SKM-1 treated with dmso at 0.1 percent for 144 hours (cell line): ENCODE data around the gene ATR.
A peak's percentile ranks its signal among the peaks of the same experiment; 100 is the strongest.
"Not testable (repeated sequence)": the region's sequence is repeated elsewhere in the genome, so short reads cannot be mapped to it uniquely, and the experiment has no call there.

Experiments used
- DNase-seq: peaks from one replicate; lab custom pipeline; 2025; ENCODE audit not compliant: unreplicated experiment; lab: John Stamatoyannopoulos, UW

The ATR gene

DNA sequence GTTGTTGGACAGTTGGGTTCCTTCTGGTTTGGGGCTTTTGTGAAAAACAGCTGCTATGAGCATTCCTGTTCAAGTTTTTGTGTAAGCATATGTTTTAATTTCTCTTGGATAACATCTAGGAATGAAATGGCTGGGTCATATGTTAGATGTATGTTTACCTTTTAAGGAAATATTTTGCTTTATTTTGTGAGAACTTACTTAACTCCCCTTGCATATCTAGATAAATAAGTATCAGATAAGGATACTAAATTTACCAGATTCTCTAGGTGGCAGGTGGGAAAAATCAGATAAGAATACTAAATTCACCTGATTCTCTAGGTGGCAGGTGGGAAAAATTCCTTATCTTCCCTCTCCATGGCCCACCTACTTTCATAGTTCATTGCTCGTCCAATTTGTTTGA is 16.6 kb upstream of the ATR start:
- DNase-seq: no peak

DNA sequence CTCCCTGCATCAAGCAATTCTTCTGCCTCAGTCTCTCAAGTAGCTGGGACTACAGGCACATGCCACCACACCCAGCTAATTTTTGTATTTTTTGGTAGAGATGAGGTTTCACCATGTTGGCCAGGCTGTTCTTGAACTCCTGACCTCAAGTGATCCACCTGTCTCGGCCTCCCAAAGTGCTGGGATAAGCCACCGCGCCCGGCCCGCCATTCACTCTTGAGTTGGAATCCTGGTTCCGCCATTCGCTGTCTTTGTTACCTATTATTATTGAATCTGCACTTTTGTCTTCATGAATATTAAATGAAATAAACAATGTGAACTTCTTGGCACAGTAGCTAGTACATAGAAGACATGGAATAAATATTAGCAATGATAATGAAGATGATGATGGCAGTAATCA is 13.7 kb upstream of the ATR start:
- DNase-seq: not testable (repeated sequence)

DNA sequence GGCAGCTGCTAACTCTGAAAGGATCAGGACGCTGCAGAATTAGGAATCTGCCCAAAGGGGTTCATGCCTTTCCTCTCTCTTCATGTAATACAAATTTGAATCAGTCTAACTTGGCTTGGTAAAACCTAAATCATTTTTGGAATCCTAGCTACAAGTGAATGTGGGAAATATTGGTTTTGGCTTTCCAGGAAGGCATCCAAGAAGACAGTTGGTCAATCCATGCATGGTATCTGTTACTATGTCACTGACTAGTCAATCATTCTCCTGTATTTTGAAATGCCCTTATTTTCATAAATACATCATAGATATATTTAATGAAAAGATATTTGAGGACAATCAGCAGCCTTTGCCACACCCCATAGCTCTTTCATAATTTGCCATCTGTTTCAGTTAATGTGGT is 10.2 kb upstream of the ATR start:
- DNase-seq: no peak

DNA sequence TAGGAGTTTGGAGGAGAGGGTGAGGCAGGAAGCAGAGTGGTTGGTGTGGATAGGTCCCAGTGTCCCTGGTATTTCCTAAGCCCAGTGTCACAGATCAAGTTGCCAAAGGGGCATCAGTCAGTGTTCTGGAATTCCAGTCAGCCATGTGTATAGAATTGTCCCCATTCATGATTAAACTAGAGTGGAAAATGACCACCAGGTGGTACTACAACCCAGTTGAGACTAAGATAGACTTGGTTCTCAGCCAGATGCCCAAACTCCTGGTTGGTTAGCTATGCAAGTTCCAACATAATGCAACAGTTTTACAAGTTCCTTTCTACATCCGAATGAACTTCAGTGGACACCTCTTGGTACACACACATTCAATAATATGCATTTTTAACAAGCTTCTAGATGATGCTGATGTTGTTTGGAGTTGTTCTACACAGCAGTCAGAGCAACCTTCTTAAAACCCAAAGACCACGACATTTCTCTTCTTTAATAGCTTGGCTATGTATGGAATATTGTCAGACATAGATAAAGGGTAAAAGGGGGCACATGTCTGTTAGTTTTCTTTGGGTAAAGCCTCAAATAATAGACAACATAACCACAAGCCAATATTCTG is 8.4 kb upstream of the ATR start:
- DNase-seq: peak; percentile 44

DNA sequence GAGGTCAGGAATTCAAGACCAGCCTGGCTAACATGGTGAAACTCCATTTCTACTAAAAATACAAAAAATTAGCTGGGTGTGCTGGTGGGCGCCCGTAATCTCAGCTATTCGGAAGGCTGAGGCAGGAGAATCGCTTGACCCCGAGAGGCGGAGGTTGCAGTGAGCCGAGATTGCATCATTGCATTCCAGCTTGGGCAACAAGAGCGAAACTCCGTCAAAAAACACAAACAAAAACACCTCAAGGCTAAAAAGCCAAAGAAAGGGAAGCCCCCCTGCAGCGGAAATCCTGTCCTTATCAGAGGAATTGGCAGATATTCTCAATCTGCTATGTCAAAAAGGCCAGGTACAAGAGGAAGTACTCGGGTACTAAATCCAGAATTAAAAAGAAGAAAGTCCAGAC is 2.5 kb upstream of the ATR start:
- DNase-seq: not testable (repeated sequence)

DNA sequence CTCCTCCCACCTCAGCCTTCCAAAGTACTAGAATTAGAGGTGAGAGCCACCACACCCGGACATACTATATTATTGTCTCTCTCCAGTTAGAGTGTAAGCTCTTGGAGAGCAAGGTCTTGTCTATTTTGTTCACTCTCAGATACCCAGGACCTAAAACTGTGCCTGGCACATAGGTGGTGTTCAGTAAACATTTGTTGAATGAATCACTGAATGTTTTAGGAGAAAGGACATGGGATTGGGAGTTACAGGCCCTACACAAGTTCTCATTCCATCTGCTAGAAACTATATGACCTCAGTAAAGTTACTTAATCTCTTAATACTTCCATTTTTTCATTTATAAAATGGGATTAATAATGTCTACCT is 1.5 kb upstream of the ATR start:
- no peak for DNase-seq

DNA sequence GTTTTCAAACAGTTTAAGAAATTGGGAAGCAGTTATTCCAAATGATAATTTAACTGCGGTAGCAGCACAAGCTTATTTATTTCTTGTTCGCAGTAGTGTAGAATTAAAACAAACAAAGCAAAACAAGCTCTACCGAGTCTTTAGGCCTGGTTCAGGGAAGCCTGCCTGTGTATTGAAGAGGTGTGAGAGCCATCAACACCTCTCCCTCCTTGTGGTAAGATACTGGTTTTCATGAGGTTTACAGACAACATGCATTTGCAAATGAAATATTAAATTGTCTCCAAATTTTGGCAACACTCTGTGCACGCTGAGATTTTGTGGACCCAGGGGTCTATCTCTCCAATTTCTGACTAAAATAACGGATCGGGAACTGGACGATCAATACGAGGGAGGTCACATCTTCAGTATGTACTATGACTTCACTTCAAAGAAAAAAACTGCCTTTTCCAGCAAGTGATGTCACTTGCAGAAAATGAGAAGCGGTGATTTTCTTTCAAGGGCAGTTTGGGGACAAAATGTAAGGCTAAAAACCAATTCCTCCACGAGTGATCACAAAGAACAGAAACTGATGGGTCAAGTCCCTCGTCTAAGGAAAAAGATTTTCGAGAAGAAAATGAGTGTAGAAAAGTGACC is 721 bp downstream of the ATR start:
- DNase-seq: no peak

DNA sequence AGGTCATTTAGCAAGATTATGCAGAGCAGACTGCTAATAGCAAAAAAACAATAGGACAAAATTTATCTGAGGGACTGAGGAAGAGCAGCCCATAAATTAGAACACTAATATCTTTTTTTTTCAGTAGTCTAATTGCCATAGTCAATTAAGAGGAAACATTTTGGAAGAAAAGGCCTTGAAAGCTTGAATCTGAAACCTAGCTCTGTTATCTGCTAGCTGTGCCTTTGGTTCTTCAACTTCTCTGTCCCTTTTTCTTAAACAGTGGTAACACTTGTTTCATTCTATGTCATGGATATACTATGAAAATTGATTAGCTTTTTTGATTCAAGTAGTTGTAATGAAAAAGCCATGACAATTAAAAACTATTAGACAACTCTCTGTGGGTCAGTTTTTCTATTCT is 1.7 kb downstream of the ATR start:
- DNase-seq: no peak

DNA sequence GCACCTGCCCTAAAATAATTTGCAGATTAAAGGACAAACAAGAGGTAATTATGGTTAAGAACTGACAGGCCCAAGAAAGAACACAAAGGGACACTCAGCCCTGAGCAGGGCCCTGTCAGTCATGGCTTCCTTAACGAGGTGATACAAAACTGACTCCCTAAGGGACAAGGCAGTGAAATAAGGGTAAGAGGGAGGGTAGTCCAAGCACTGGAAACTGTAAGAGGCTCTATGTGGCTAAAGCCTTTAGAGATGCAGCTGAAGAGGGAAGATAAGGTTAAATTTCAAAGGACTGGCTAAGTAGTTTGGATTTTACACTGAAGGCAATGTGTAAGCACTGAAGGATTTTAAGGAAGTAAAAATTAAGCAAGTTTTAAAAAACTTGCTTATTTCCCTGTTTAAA is 3.9 kb downstream of the ATR start:
- no peak for DNase-seq

DNA sequence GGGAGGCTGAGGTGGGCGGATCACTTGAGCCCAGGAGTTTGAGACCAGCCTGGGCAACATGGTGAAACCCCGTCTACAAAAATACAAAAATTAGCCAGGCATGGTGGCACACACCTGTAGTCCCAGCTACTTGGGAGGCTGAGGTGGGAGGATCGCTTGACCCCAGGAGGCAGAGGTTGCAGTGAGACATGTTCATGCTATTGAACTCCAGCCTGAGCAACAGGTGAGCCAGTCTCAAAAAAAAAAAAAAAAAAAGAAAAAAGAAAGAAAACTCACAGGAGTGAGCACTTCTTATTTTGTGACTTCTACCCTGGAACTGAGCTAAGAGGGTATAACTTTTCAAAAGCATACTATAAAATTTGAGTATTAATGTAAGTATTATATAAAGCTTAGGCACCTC is 4.3 kb downstream of the ATR start:
- DNase-seq: not testable (repeated sequence)

DNA sequence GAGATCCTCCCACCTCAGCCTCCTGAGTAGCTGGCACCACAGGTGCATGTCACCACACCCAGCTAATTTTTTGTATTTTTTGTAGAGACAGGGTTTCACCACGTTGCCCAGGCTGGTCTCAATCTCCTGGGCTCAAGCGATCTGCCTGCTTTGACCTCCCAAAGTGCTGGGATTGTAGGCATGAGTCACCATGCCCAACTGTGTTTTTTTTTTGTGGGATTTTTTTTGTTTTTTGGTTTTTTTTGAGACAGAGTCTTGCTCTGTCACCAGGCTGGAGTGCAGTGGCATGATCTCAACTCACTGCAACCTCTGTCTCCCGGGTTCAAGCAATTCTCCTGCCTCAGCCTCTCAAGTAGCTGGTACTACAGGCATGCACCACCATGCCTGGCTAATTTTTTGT is 9.1 kb downstream of the ATR start:
- DNase-seq: not testable (repeated sequence)

DNA sequence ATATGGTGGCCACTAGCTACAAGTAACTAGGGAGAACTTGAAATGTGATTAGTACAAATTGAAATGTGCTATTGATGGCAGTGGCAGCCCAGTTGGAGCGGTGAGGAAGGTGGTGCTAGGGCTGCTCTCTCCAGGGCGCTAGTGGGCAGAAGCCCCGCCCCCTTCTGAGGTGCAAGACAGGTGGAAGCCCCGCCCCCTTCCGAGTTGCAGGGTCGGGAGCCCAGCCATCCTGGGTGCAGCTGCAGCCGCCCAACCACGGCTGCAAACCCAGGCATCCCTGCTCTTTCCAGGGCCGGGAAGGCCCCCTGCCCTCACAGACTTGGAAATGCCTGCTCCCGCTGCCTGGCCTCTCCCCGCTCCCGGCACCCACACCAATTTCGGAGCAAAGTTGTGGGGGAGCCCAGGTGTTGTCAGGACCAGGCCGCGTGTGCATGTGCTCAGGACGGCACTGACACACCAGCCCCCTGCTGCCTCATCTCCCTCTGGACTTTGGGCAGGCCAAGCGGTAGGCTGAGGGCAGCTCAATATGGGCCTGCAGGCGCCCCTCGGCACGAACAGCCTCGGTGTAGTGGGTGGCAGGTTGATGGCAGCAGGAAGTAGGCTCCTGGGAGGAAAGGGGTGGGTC is 10.0 kb downstream of the ATR start:
- no peak for DNase-seq

DNA sequence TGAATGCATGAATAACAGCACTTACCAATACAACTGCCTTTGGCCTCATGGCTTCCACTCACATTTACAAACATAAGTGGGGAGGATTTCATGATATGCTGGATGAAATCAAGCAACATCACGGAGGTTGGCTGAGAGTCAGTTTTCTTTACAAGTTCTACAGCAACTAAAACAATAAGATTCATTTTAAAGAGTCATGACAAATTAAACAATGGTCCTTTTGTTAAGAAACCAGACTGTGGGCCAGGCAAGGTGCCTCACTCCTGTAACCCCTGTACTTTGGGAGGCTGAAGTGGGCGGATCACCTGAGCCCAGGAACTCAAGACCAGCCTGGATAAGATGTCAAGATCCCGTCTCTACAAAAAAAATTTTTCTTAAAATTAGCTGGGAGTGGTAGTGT is 12.4 kb downstream of the ATR start:
- DNase-seq: no peak

DNA sequence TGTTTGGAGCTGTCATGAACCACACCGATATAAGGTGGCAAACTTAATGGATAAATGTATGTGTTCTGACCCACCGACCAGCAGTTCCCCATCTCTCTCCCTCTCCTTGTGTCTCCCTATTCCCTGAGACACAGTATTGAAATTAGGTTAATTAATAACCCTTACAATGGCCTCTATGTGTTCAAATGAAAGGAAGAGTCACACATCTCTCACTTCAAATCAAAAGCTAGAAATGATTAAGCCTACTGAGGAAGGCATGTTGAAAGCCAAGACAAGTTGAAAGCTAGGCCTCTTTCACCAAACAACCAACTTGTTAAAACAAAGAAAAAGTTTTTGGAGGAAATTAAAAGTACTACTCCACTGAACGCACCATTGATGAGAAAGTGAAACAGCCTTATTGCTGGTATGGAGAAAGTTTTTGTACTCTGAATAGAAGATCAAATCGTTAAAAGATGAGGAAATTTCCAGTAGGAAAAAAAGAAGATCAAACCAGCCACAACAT is 15.0 kb downstream of the ATR start:
- no peak for DNase-seq

DNA sequence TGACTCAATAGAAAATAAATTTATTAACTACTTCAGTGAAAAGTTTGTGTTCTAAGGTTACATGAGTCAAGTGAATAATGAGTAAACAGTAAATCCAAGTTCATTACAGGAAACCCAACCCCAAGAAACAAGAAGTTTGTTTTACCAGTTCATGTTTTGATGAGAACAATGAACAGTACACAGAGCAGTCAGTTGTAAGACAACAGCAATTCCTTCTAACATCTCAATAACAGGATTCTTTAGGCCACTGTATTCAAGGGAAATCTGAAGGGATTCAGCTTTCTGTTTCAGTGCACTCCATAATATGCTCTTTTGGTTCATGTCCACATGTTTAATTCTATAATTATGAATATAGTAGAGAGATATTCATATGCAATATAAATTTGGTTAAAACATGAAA is 18.4 kb downstream of the ATR start:
- DNase-seq: no peak

DNA sequence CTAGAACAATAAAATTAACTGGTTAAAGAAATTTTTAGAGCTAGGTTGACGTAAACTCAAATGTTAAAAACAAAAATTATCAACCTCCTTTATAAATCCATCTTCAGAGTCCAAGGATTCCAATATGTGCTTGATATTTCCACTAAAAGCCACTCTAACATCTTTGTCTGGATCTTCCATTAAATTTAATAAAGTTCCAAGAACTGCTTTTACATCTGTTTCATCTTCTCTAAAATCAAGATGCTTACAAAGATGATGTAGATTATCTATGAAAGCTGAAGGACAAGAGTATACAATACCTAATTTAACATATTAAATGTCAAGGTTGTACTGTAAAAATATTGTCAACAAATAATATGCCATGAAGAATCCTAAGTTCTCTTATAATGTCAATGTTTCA is 24.8 kb downstream of the ATR start:
- no peak for DNase-seq

DNA sequence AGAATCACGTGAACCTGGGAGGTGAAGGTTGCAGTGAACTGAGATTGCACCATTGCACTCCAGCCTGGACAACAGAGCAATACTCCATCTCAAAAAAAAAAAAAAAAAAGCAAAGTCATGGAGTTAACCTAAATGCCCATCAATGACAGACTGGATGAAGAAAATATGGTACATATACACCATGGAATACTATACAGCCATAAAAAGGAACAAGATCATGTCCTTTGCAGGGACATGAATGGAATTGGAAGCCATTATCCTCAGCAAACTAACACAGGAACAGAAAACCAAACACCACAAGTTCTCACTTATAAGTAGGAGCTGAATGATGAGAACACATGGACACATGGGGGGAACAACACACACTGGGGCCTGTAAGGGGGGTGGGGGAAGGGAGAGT is 26.0 kb downstream of the ATR start:
- not testable (repeated sequence) for DNase-seq

DNA sequence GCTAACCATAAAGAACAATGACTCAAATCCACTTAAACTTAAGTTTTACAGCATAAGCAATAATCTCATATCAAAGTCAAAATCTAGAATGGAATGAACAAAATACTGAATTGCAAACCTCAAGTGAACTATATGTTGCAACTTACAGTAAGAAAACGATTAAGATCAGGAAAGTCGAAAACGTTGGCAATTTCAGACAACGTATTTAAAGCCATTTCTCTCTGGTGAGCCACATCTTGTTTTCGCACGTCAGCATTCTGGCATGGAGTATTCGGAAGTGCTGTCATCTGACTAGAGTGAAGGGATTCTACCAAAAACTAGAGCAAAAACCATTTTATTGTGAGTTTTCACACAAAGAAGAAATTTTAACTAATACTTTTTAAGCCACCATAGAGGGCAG is 28.5 kb downstream of the ATR start:
- no peak for DNase-seq

DNA sequence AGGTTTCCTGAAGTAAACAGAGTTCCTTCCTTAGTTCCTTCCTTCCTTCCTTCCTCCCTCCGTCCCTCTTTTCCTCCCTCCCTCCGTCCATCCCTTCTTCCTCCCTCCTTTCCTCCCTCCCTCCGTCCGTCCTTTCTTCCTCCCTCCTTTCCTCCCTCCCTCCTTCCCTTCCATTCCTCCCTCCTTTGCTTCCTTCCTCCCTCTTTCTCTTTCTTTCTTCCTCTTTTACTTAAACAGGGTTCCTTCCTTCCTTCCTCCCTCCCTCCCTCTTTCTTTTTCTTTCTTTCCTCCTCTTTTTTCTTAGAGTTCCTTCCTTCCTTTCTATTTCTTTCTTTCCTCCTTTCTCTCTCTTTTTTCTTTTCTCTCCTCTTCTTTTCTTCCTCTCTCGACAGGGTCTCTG is 35.2 kb downstream of the ATR start:
- DNase-seq: no peak

DNA sequence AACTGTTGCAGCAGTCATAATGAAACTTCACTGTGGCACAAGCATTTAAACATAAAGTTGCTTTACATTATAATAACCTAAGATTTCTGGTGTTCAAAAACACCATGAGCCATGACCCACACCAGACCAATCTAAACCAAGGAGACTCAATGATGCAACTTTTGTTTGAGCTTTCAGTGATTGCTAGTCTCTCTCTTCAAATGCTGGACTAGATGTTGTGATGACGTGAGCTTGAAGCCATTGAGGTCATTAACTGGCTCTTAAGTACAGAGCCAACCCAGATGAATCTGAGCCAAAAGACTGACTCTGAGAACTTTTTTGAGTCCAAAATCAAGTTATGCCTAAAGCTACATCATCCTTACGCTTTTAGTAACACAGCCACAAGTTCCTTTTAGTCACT is 36.5 kb downstream of the ATR start:
- no peak for DNase-seq

DNA sequence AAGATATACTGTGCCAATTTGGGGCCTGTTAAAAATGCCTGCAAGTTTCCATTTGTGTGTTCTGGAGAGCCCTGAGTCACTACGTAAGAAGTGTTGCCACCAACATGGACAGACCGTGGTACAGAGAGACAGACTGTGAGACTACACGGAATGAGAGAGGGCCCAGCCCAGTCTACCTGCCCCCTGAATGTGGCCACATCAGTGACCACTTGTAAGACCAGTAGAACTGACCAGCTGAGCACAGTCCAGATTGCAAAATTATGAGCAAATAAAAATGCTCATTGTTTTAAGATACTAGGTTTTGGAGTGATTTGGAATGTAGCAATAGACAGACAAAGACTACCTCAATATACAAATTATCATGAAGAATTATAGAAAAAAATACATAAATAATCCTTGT is 42.0 kb downstream of the ATR start:
- DNase-seq: no peak

DNA sequence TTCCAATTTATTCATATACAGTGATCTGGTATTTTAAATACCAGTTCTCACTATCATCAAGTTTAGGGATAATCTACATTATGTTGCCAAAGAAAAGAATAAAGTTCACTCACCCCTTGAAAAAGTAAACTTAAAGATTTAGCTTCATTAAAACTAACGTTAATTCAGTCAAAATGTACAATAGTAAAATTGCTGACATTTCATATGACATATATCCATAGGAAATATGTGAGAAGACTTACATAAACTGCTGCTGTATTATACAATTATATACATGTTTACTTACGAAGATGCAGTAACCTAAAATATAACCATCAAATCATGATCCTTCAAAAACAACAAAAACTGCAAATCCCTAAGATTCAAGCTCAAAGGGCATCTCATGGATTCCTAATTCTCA is 44.0 kb downstream of the ATR start:
- DNase-seq: no peak

DNA sequence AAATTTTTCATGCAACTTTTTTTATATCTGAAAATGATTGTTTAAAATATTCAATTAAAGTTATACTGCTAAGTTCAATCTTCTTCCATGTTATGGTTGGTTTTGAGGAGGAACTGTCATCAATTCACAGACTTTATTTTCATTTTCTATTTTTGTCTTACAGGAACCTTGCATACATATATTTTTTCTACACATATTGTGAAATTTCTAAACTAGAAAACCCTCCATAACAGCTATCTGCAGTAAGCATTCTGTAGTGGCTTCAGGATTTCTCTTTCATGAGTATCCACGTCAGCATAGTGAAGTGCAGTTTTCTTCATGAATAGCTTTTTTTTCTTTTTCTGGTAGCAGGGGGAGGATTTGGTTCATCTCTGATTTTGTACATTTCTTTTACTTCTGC is 48.2 kb downstream of the ATR start:
- DNase-seq: no peak
